HepG2 (cell line): ENCODE results near the gene PTPA. TPM values are rescaled to one million over a fixed set of nuclear protein-coding genes. Genes with fewer than 3 reads are reported as not detected.

Experiments used
- GATAD2A ChIP-seq: IDR thresholded peaks from 2 replicates; pipeline ENCODE4 v1.6.1; 2016
- LCORL ChIP-seq, 2 experiments: fragments of 450-650 bp in 1 of 2; sonication (generic) in 1 of 2; formaldehyde crosslinking in 1 of 2; IDR thresholded peaks; 2 replicates each; pipeline versions ENCODE4 v1.5.0 to v1.6.1; 2017 to 2020; ENCODE audit warnings: antibody characterized with exemption in 1 of 2, missing genetic modification reagents in 1 of 2
- POGK ChIP-seq: sonication (generic); formaldehyde crosslinking; conservative IDR thresholded peaks from 2 replicates; pipeline ENCODE4 v1.8.0; 2022; ENCODE audit warnings: mild to moderate bottlenecking, moderate library complexity, missing genetic modification reagents
- RNF2 ChIP-seq: fragments of 450-650 bp; conservative IDR thresholded peaks from 2 replicates; pipeline ENCODE4 v1.6.1; 2016; ENCODE audit warnings: low read depth
- SPEN ChIP-seq: sonication (generic); formaldehyde crosslinking; IDR thresholded peaks from 2 replicates; pipeline ENCODE4 v1.5.1; 2020; ENCODE audit warnings: low read depth, mild to moderate bottlenecking, missing genetic modification reagents
- ZNF101 ChIP-seq: sonication (generic); formaldehyde crosslinking; IDR thresholded peaks from 2 replicates; pipeline ENCODE4 v1.4.0; 2020; ENCODE audit warnings: mild to moderate bottlenecking, low read depth, missing genetic modification reagents, borderline replicate concordance
- ZSCAN9 ChIP-seq: IDR thresholded peaks from 2 replicates; pipeline ENCODE4 v1.6.1; 2016; ENCODE audit warnings: borderline replicate concordance
- polyA plus RNA-seq, 8 experiments: library from polyadenylated mRNA; depleted of rRNA in 3 of 8; stranded (reverse) in 7 of 8; unstranded in 1 of 8; fragments of >200 nt; fragmentation: Illumina TruSeq in 4 of 8; extraction: Trizol in 4 of 8; gene quantifications; 2 replicates each; pipeline versions ENCODE4 v1.2.1 to v1.2.3, GENCODE V29; 2011 to 2016; ENCODE audit warnings: low read depth in 4 of 8, missing spikeins in 1 of 8, mixed read lengths in 1 of 8; ENCODE audit not compliant: insufficient read depth in 1 of 8
- total RNA-seq, 5 experiments: library from RNA; depleted of rRNA; stranded (reverse); fragments of >200 nt; fragmentation: Illumina TruSeq; extraction: Trizol; gene quantifications; 2 replicates each; pipeline ENCODE4 v1.2.3, GENCODE V29; 2016; ENCODE audit warnings: low read depth in 1 of 5
- TF ChIP-seq, protein P1 (sequence below): sonication (generic); formaldehyde crosslinking; IDR thresholded peaks from 2 replicates; pipeline ENCODE4 v1.4.0; 2020; ENCODE audit warnings: missing genetic modification reagents
- TF ChIP-seq, protein P2 (sequence below), 2 experiments: IDR thresholded peaks; 2 replicates each; pipeline ENCODE4 v1.6.1; 2011 to 2012; ENCODE audit warnings: low read length in 2 of 2, borderline replicate concordance in 1 of 2, low read depth in 1 of 2, mild to moderate bottlenecking in 1 of 2, moderate library complexity in 1 of 2
- TF ChIP-seq, protein P3 (sequence below): sonication (generic); formaldehyde crosslinking; IDR thresholded peaks from 2 replicates; pipeline ENCODE4 v1.5.1; 2020; ENCODE audit warnings: mild to moderate bottlenecking, missing genetic modification reagents
- TF ChIP-seq, protein P4 (sequence below): IDR thresholded peaks from 2 replicates; pipeline ENCODE4 v1.6.1; 2016; ENCODE audit warnings: mild to moderate bottlenecking, missing biosample characterization, missing genetic modification reagents
- TF ChIP-seq, protein P5 (sequence below): sonication (generic); formaldehyde crosslinking; IDR thresholded peaks from 2 replicates; pipeline ENCODE4 v1.5.0; 2020; ENCODE audit warnings: missing genetic modification reagents

The PTPA gene
- total and polyA plus RNA-seq, 2 of the 13 experiments (the other 11 are each of a cell fraction or from before 2014, with no cell fraction given): 79.3 to 105 TPM

GRCh38 chr9:129174102-129174723 lies 63.0 kb downstream of the PTPA start (continued):
- no peak for TF ChIP-seq SPEN (CRISPR knock-in tag)
- TF ChIP-seq, protein P1, sequence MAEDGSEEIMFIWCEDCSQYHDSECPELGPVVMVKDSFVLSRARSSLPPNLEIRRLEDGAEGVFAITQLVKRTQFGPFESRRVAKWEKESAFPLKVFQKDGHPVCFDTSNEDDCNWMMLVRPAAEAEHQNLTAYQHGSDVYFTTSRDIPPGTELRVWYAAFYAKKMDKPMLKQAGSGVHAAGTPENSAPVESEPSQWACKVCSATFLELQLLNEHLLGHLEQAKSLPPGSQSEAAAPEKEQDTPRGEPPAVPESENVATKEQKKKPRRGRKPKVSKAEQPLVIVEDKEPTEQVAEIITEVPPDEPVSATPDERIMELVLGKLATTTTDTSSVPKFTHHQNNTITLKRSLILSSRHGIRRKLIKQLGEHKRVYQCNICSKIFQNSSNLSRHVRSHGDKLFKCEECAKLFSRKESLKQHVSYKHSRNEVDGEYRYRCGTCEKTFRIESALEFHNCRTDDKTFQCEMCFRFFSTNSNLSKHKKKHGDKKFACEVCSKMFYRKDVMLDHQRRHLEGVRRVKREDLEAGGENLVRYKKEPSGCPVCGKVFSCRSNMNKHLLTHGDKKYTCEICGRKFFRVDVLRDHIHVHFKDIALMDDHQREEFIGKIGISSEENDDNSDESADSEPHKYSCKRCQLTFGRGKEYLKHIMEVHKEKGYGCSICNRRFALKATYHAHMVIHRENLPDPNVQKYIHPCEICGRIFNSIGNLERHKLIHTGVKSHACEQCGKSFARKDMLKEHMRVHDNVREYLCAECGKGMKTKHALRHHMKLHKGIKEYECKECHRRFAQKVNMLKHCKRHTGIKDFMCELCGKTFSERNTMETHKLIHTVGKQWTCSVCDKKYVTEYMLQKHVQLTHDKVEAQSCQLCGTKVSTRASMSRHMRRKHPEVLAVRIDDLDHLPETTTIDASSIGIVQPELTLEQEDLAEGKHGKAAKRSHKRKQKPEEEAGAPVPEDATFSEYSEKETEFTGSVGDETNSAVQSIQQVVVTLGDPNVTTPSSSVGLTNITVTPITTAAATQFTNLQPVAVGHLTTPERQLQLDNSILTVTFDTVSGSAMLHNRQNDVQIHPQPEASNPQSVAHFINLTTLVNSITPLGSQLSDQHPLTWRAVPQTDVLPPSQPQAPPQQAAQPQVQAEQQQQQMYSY (CRISPR knock-in tag): no peak
- TF ChIP-seq, protein P2, sequence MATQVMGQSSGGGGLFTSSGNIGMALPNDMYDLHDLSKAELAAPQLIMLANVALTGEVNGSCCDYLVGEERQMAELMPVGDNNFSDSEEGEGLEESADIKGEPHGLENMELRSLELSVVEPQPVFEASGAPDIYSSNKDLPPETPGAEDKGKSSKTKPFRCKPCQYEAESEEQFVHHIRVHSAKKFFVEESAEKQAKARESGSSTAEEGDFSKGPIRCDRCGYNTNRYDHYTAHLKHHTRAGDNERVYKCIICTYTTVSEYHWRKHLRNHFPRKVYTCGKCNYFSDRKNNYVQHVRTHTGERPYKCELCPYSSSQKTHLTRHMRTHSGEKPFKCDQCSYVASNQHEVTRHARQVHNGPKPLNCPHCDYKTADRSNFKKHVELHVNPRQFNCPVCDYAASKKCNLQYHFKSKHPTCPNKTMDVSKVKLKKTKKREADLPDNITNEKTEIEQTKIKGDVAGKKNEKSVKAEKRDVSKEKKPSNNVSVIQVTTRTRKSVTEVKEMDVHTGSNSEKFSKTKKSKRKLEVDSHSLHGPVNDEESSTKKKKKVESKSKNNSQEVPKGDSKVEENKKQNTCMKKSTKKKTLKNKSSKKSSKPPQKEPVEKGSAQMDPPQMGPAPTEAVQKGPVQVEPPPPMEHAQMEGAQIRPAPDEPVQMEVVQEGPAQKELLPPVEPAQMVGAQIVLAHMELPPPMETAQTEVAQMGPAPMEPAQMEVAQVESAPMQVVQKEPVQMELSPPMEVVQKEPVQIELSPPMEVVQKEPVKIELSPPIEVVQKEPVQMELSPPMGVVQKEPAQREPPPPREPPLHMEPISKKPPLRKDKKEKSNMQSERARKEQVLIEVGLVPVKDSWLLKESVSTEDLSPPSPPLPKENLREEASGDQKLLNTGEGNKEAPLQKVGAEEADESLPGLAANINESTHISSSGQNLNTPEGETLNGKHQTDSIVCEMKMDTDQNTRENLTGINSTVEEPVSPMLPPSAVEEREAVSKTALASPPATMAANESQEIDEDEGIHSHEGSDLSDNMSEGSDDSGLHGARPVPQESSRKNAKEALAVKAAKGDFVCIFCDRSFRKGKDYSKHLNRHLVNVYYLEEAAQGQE (IDR thresholded peaks at IDR 0.05; ENCODE audit: borderline replicate concordance in 1 of 2, low read depth in 1 of 2, low read length in 2 of 2): no peak
- peak; percentile 52; the same call in 1 of the 2 replicates for TF ChIP-seq ZSCAN9 (CRISPR knock-in tag)
- TF ChIP-seq, protein P3, sequence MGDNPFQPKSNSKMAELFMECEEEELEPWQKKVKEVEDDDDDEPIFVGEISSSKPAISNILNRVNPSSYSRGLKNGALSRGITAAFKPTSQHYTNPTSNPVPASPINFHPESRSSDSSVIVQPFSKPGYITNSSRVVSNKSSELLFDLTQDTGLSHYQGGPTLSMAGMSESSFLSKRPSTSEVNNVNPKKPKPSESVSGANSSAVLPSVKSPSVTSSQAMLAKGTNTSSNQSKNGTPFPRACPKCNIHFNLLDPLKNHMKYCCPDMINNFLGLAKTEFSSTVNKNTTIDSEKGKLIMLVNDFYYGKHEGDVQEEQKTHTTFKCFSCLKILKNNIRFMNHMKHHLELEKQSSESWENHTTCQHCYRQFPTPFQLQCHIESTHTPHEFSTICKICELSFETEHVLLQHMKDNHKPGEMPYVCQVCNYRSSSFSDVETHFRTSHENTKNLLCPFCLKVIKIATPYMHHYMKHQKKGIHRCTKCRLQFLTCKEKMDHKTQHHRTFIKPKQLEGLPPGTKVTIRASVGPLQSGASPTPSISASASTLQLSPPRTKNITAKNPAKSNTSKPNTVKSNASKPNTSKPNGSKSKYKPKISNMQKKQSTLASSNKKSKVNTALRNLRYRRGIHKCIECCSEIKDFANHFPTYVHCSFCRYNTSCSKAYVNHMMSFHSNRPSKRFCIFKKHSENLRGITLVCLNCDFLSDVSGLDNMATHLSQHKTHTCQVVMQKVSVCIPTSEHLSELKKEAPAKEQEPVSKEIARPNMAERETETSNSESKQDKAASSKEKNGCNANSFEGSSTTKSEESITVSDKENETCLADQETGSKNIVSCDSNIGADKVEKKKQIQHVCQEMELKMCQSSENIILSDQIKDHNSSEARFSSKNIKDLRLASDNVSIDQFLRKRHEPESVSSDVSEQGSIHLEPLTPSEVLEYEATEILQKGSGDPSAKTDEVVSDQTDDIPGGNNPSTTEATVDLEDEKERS (CRISPR knock-in tag): no peak
- TF ChIP-seq RNF2: no peak
- no peak for TF ChIP-seq LCORL (IDR thresholded peaks at IDR 0.05)
- TF ChIP-seq LCORL (CRISPR knock-in tag; IDR thresholded peaks at IDR 0.05): 0 out of 2 replicates have a peak, but pooled peaks have one; percentile 16
- no peak for TF ChIP-seq ZNF101
- TF ChIP-seq, protein P4, sequence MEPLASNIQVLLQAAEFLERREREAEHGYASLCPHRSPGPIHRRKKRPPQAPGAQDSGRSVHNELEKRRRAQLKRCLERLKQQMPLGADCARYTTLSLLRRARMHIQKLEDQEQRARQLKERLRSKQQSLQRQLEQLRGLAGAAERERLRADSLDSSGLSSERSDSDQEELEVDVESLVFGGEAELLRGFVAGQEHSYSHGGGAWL (CRISPR knock-in tag): no peak
- TF ChIP-seq GATAD2A: peak; percentile 81
- TF ChIP-seq, protein P5, sequence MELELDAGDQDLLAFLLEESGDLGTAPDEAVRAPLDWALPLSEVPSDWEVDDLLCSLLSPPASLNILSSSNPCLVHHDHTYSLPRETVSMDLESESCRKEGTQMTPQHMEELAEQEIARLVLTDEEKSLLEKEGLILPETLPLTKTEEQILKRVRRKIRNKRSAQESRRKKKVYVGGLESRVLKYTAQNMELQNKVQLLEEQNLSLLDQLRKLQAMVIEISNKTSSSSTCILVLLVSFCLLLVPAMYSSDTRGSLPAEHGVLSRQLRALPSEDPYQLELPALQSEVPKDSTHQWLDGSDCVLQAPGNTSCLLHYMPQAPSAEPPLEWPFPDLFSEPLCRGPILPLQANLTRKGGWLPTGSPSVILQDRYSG (CRISPR knock-in tag): no peak
- TF ChIP-seq POGK (CRISPR knock-in tag): peak; percentile 69; the same call in 1 of the 2 replicates
